ENCODE measurements around the gene RRP1.

RRP1 gene

GRCh38 chr21:43846430-43846829, 57.1 kb downstream of the RRP1 start:
- no peak for DNase-seq

- DNase-seq = no peak
Measured at GRCh38 chr21:43847301-43847700, 57.9 kb downstream of the RRP1 start.

GRCh38 chr21:43848771-43849170, 59.4 kb downstream of the RRP1 start:
- no peak for DNase-seq

GRCh38 chr21:43849532-43850299, 60.3 kb downstream of the RRP1 start:
- DNase-seq = no peak

- no peak for DNase-seq
Measured at GRCh38 chr21:43850728-43851295, 61.4 kb downstream of the RRP1 start.

- DNase-seq = no peak
Measured at GRCh38 chr21:43851593-43851992, 62.2 kb downstream of the RRP1 start.

- no peak for DNase-seq
Measured at GRCh38 chr21:43853851-43854772, 64.7 kb downstream of the RRP1 start.

Measured in femur (tissue), 1 donor.